ENCODE results near the gene CHN2.

Gene CHN2

DNA sequence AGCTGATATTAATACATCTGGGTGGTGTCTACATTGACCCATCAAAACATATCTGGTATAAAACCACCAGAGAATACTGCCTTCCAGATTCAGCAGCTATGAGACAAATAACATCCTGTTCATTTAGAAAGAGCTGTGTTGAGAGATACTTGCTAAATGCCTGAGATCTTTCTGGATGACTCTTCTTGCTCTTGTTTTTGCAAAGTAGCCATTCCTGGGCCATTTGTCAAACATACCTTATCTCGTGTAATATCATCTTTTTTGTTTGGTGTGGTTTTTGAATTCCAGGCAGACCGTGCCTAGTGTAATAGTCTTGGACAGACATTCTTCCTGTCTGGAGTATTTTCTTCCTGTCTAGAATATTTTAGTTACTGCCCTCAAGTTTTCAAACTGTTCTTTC, 294.4 kb downstream of the CHN2 start:
- no peak overlapping the region for H3K27ac ChIP-seq
- TF ChIP-seq, protein P1, sequence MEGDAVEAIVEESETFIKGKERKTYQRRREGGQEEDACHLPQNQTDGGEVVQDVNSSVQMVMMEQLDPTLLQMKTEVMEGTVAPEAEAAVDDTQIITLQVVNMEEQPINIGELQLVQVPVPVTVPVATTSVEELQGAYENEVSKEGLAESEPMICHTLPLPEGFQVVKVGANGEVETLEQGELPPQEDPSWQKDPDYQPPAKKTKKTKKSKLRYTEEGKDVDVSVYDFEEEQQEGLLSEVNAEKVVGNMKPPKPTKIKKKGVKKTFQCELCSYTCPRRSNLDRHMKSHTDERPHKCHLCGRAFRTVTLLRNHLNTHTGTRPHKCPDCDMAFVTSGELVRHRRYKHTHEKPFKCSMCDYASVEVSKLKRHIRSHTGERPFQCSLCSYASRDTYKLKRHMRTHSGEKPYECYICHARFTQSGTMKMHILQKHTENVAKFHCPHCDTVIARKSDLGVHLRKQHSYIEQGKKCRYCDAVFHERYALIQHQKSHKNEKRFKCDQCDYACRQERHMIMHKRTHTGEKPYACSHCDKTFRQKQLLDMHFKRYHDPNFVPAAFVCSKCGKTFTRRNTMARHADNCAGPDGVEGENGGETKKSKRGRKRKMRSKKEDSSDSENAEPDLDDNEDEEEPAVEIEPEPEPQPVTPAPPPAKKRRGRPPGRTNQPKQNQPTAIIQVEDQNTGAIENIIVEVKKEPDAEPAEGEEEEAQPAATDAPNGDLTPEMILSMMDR (IDR thresholded peaks at IDR 0.05) = no peak
- no peak for TF ChIP-seq ZFX (IDR thresholded peaks at IDR 0.05; ENCODE audit: borderline replicate concordance)

DNA sequence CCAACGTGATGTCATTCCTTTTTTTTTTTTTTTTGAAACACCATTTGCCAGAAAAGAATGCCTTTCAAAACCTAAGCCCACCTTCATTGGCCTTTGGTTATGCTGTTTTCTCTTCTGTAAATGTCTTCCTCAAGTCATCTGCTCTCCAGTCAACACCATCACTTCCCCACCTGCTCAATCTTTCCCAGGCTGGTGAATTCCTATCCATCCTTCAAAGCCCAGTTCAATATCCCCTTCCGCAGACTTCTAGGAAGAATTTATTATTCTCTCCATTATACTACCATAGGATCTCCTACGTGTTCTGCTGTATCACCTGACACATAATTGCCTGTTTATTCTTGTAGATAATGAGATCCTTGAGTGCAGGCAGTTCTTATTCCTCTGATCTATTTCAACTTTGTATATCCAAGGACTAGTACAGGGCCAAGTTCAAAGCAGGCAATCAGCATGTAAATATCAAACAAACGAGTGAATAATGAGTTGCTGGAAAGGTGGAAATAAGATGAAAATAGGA, 295.6 kb downstream of the CHN2 start:
- TF ChIP-seq ZFX (IDR thresholded peaks at IDR 0.05; ENCODE audit: borderline replicate concordance) = no peak
- TF ChIP-seq, protein P1 (IDR thresholded peaks at IDR 0.05) = no peak
- no peak overlapping the region for H3K27ac ChIP-seq

DNA sequence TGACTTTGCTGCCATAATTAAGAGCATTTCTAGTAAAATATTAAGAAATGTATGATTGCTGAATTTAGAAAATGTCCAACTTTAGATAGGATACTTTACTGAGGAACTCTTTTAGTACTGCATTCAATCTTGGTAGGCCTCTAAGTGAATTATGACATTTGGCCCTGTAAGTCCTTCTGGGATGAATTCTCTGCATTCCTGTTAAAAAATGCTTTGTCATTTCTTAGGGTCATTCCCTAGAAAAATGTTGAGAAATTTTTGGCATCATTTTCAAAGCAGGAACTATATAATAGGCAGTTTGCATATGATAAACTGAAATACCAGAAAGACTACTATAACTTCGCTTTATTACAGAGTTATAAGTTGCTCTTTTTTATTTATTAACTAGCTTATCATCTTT, 299.8 kb downstream of the CHN2 start:
- TF ChIP-seq, protein P1 (IDR thresholded peaks at IDR 0.05) = no peak
- no peak for TF ChIP-seq ZFX (IDR thresholded peaks at IDR 0.05; ENCODE audit: borderline replicate concordance)
- no peak overlapping the region for H3K27ac ChIP-seq

DNA sequence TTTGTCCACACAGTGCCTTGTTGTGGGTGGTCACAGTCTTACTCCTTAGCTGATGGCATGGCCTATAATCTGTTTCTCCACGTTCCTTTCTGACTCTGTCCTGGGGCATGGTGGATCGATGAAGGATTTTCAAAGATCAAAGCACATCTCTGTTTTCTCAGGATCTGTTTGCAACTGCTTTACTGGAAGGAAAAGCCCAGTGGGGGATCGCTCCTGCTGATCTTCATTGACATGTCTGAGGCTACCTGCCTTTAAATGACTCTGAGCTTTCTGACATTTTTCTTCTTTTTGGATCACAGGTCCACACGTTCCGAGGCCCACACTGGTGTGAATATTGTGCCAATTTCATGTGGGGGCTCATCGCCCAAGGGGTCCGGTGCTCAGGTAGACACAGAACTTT, 301.1 kb downstream of the CHN2 start:
- no peak overlapping the region for H3K27ac ChIP-seq
- TF ChIP-seq ZFX (IDR thresholded peaks at IDR 0.05; ENCODE audit: borderline replicate concordance) = no peak
- TF ChIP-seq, protein P1 (IDR thresholded peaks at IDR 0.05) = no peak

DNA sequence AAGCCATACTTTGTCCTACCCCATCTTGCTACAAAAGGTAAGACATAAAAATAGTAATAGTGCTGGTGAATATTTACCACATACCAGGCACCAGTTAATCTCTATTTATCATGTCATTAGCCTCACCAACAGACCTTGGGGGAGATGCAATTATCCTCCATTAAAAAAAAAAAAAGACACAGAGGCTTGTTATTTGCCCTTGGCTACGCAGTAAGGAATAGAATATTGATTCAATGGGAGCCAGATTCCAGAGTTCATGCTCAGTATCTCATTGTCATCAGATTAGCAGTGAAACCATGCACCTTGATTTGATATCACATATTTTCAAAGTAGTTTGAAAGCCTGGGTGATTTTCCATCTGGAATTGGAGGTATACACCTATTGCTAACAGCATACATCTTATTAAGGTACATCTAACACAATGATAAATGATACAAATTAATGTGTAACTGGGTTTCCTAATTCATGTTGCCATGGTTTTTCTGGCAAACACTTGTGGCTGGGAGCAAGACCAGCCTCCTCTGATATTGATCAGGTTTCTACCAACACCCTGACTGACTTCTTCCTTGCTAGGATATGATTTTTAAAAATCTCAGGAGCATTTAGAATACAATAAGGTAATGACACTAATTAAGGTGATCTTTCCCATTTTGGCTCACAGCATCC, 301.9 kb downstream of the CHN2 start:
- H3K27ac ChIP-seq = no peak overlapping the region
- TF ChIP-seq ZFX (IDR thresholded peaks at IDR 0.05; ENCODE audit: borderline replicate concordance) = no peak

DNA sequence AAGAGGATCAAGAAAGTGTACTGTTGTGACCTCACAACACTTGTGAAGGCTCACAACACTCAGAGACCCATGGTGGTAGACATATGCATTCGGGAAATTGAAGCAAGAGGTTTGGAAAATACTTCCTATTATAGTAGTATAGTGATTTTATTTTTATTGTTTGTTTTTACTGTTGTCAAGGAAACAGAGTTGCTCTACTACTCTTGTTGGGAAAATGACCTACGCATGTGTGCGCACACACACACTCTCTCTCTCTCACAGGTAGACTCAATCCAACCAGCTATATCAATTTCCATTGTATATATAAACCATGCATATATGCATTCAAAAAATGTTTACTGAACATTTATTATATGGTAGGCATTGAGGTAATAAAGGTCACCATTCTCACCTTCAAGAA, 305.4 kb downstream of the CHN2 start:
- no peak overlapping the region for H3K27ac ChIP-seq
- TF ChIP-seq, protein P1 (IDR thresholded peaks at IDR 0.05) = no peak
- TF ChIP-seq ZFX (IDR thresholded peaks at IDR 0.05; ENCODE audit: borderline replicate concordance) = no peak

DNA sequence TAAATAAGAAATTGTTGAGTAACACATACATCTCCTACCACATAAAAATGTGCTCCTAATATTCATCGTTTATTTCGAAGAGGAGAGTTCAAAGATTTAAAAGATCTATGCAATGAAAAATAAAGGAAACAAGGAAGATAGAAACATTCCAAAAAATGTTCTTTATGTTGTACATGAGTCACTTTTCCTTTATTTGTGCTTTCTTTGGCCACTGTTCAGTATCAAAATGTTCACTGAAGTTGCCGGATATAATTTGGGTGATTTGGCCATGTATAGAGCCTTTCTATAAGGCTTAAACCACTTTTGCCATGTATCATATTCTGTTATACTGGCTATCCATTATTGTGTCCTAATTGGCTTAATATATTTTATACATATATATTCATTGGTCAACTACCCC, 306.1 kb downstream of the CHN2 start:
- TF ChIP-seq ZFX (IDR thresholded peaks at IDR 0.05; ENCODE audit: borderline replicate concordance) = no peak
- TF ChIP-seq, protein P1 (IDR thresholded peaks at IDR 0.05) = no peak
- H3K27ac ChIP-seq = no peak overlapping the region

DNA sequence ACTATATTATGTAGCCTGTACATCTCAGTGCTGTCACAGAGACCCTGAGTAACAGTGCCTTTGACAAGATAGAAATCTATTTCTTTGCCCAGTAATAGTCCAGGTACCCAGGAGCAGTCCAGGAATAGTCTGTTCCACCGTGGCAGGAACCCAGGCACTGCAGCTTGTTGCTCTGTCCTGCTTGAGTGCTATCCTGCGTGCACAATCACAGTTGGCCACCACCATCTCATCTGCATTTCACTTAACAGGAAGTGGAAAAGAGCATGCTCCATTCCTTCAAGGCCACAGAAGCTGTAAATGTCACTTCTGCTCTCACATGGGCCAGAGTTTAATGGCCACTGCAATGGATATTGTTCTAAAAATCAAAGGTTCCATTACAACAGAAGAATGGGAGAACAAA, 307.6 kb downstream of the CHN2 start:
- TF ChIP-seq, protein P1 (IDR thresholded peaks at IDR 0.05) = no peak
- TF ChIP-seq ZFX (IDR thresholded peaks at IDR 0.05; ENCODE audit: borderline replicate concordance) = no peak

More for the DNA sequence above, 307.6 kb downstream of the CHN2 start:
- H3K27ac ChIP-seq = no peak overlapping the region

All from 22Rv1 (cell line).